GM12878 (cell line): ENCODE data around the gene NCBP2. TPM values are rescaled to one million over a fixed set of nuclear protein-coding genes. Genes with fewer than 3 reads are reported as not detected.

Experiments
- ATAC-seq: fragments of 200-7000 bp; cut with Tn5 transposase; 3 replicates; pipeline ENCODE4 v1.9.1; 2020; ENCODE audit warnings: mild to moderate bottlenecking, moderate library complexity
- BruUV-seq: library from RNA; stranded (reverse); fragments of 400-500 nt; replicated peaks from 2 replicates; lab custom pipeline; 2021; lab: Mats Ljungman, UMichigan
- CTCF ChIA-PET: fragments of 300-600 bp; sonication (Branson Sonifier 250); formaldehyde crosslinking; extraction: SDS; loops from one replicate; lab custom pipeline; 2021; ENCODE audit warnings: inconsistent platforms; lab: Yijun Ruan, JAX
- POLR2A ChIA-PET: fragments of 350-600 bp; formaldehyde crosslinking; extraction: SDS; loops from one replicate; lab custom pipeline; 2021; ENCODE audit warnings: inconsistent platforms; lab: Charles Lee
- RAD21 ChIA-PET: fragments of 300-600 bp; sonication (Branson Sonifier 250); formaldehyde crosslinking; loops from one replicate; lab custom pipeline; 2023; ENCODE audit warnings: antibody characterized with exemption; ENCODE audit not compliant: unreplicated experiment; lab: Charles Lee
- SMC1A ChIA-PET: fragments of 300-600 bp; sonication (Branson Sonifier 250); formaldehyde crosslinking; loops from one replicate; lab custom pipeline; 2023; ENCODE audit not compliant: unreplicated experiment, uncharacterized antibody; lab: Charles Lee
- DNase-seq: peaks from one replicate; pipeline ENCODE4 v3.0.0-alpha.2; 2011; ENCODE audit warnings: low read depth, low spot score
- FAIRE-seq: peaks from 3 replicates; lab custom pipeline; 2011; peaks lifted over from hg19 to GRCh38; lab: Jason Lieb, UNC
- H2AFZ ChIP-seq: 2 replicates; pipeline ENCODE4 v1.6.0; 2011; ENCODE audit warnings: low read depth, low read length, control low read depth; ENCODE audit not compliant: control insufficient read depth
- H3K27ac ChIP-seq: 2 replicates; pipeline ENCODE4 v1.5.1; 2011; ENCODE audit warnings: control low read depth; ENCODE audit not compliant: control insufficient read depth, insufficient read depth
- H3K27me3 ChIP-seq, 2 experiments: replicated peaks in 1 of 2; 2 replicates each; pipeline versions ENCODE4 v1.6.0 to v1.6.1; 2011; ENCODE audit warnings: low read length in 1 of 2; ENCODE audit not compliant: control insufficient read depth in 2 of 2, insufficient read depth in 2 of 2
- H3K36me3 ChIP-seq, 2 experiments: 2 replicates each; pipeline ENCODE4 v1.5.1; 2011; ENCODE audit warnings: low read length in 1 of 2; ENCODE audit not compliant: control insufficient read depth in 2 of 2, insufficient read depth in 2 of 2
- H3K4me1 ChIP-seq: 2 replicates; pipeline ENCODE4 v1.6.1; 2011; ENCODE audit warnings: mild to moderate bottlenecking, low read length, moderate library complexity, mixed read lengths; ENCODE audit not compliant: control insufficient read depth, insufficient read depth
- H3K4me2 ChIP-seq: 2 replicates; pipeline ENCODE4 v1.6.0; 2011; ENCODE audit warnings: control low read depth; ENCODE audit not compliant: control insufficient read depth, insufficient read depth
- H3K4me3 ChIP-seq: fragments of 200-600 bp; sonication (generic); 2 replicates; pipeline ENCODE4 v1.5.1; 2016
- H3K79me2 ChIP-seq: 2 replicates; pipeline ENCODE4 v1.6.0; 2011; ENCODE audit warnings: low read length; ENCODE audit not compliant: control insufficient read depth, insufficient read depth
- H3K9ac ChIP-seq: 2 replicates; pipeline ENCODE4 v1.8.0; 2011; ENCODE audit warnings: low read length, control low read depth, mixed read lengths; ENCODE audit not compliant: control insufficient read depth, insufficient read depth
- H3K9me3 ChIP-seq: replicated peaks from 3 replicates; pipeline ENCODE4 v1.5.1; 2011; ENCODE audit warnings: mild to moderate bottlenecking, low read length; ENCODE audit not compliant: control insufficient read depth, insufficient read depth
- H4K20me1 ChIP-seq: 2 replicates; pipeline ENCODE4 v1.6.0; 2011; ENCODE audit not compliant: control insufficient read depth, insufficient read depth
- MEF2B ChIP-seq: fragments of 450-650 bp; IDR thresholded peaks from 2 replicates; pipeline ENCODE4 v1.6.1; 2018; ENCODE audit warnings: mild to moderate bottlenecking, moderate library complexity; ENCODE audit not compliant: partially characterized antibody, poor library complexity, severe bottlenecking
- SUPT20H ChIP-seq: IDR thresholded peaks from 2 replicates; pipeline ENCODE4 v1.6.1; 2011; ENCODE audit warnings: low read depth, mild to moderate bottlenecking, low read length, moderate library complexity, borderline replicate concordance; ENCODE audit not compliant: control insufficient read depth
- WGBS: methylation state at CpG from one replicate; pipeline ENCODE4 v1.1.6; 2016; ENCODE audit warnings: low lambda C conversion rate; ENCODE audit not compliant: insufficient replicate concordance, insufficient coverage; ENCODE audit errors: missing lambda C conversion rate; 5-methylcytosine and 5-hydroxymethylcytosine counted together
- in situ Hi-C: fragments of 300-500 bp; cut with MboI; formaldehyde crosslinking; loops from 9 replicates; pipeline ENCODE4 v1.14.3; 2018; ENCODE audit warnings: mixed read lengths
- intact Hi-C: fragments of 100-400 bp; cut with micrococcal nuclease; formaldehyde crosslinking; loops from one replicate; pipeline ENCODE4 v1.14.2; 2022; ENCODE audit not compliant: unreplicated experiment
- polyA plus RNA-seq, 11 experiments: library from polyadenylated mRNA; depleted of rRNA in 4 of 11; unstranded in 6 of 11; stranded (reverse) in 5 of 11; fragments of >200 nt; fragmentation: Nextera tagmentation in 4 of 11; fragmentation: Illumina TruSeq in 1 of 11; extraction: Ambion mirVana in 4 of 11; extraction: Trizol in 1 of 11; gene quantifications; 1 replicate in 1 of 11; 2 replicates in 10 of 11; pipeline versions ENCODE4 v1.2.1 to v1.2.3, GENCODE V29; 2011 to 2016; ENCODE audit warnings: inconsistent platforms in 2 of 11, missing spikeins in 2 of 11, low read depth in 1 of 11
- total RNA-seq, 4 experiments: library from RNA; depleted of rRNA in 3 of 4; stranded (reverse); fragments of >200 nt in 3 of 4; fragmentation: Illumina TruSeq in 1 of 4; extraction: Trizol in 1 of 4; gene quantifications; 2 replicates each; pipeline versions ENCODE4 v1.2.1 to v1.2.3, GENCODE V29; 2013 to 2021

Gene NCBP2
- total and polyA plus RNA-seq, 10 of the 15 experiments (the other 5 are each of a cell fraction or from before 2014, with no cell fraction given): 59.6 to 136 (median 96.4) TPM

GRCh38 chr3:196970547-196971093, 28.3 kb upstream of the NCBP2 start:
- Histone ChIP-seq H3K36me3 (no peaks in the 10 kb centered on the region), H3K4me3 (no peak overlapping the region), H3K9ac (no peak overlapping the region), H4K20me1 (no peaks in the 10 kb centered on the region), H3K9me3 (peaks cover 9% of the 10 kb centered on the region; the same call in 1 of the 3 replicates), H3K79me2 (no peaks in the 10 kb centered on the region), H3K4me1 (peaks cover 3% of the 10 kb centered on the region), H3K27ac (no peak overlapping the region), H3K27me3 (no peaks in the 10 kb centered on the region; a peak in 1 of 4 replicates), H3K4me2 (no peak overlapping the region), H2AFZ (no peak overlapping the region; the same call in 1 of the 2 replicates)
- BruUV-seq: no TSS peak
- ChIA-PET SMC1A (interaction anchor here (0.6 to 2.1 kb wide), 10 partner anchors 11 to 361 kb away, joined by 3 to 8 read pairs (median 3); no protein-coding TSS in a partner anchor), CTCF (interaction anchor here (0.6 to 4.7 kb wide), 12 partner anchors 10 to 448 kb away, joined by 3 to 68 read pairs (median 4); partner anchors contain the start of gene NCBP2), RAD21 (interaction anchor here (1.1 to 3.9 kb wide), 4 partner anchors 31 to 217 kb away, joined by 3 to 30 read pairs (median 3); partner anchors contain the start of gene MELTF), POLR2A (no interaction called here)
- 20% methylated on average over 15 of the region's 15 CpGs for WGBS
- intact Hi-C loops: no loop called here
- DNase-seq (no peak), FAIRE-seq (no peak), ATAC-seq (no peak)
- TF ChIP-seq MEF2B: peak; percentile 17
- no peak for TF ChIP-seq SUPT20H
- in situ Hi-C loops: no loop called here
